NCI-H2029 treated with DMSO at 0.1 percent for 48 hours (cell line): ENCODE measurements around the gene CNEP1R1.
A peak's percentile ranks its signal among the peaks of the same experiment; 100 is the strongest.

Experiments
- DNase-seq: peaks from one replicate; lab custom pipeline; 2025; lab: John Stamatoyannopoulos, UW

CNEP1R1 gene

GRCh38 chr16:50017553-50017952 lies 7.5 kb upstream of the CNEP1R1 start:
- no peak for DNase-seq

- no peak for DNase-seq
Measured at GRCh38 chr16:50021544-50021943, 3.5 kb upstream of the CNEP1R1 start.

- DNase-seq = no peak
Measured at GRCh38 chr16:50023641-50024040, 1.4 kb upstream of the CNEP1R1 start.

GRCh38 chr16:50024207-50024606 lies 818 bp upstream of the CNEP1R1 start:
- DNase-seq = no peak

GRCh38 chr16:50025537-50025931 lies 509 bp downstream of the CNEP1R1 start:
- no peak for DNase-seq

- DNase-seq = no peak
Measured at GRCh38 chr16:50027829-50028228, 2.8 kb downstream of the CNEP1R1 start.

- DNase-seq = no peak
Measured at GRCh38 chr16:50035468-50035992, 10.5 kb downstream of the CNEP1R1 start.

- peak; percentile 21 for DNase-seq
Measured at GRCh38 chr16:50036426-50036825, 11.4 kb downstream of the CNEP1R1 start.

GRCh38 chr16:50037662-50038220 lies 12.7 kb downstream of the CNEP1R1 start:
- no peak for DNase-seq

- DNase-seq = no peak
Measured at GRCh38 chr16:50038286-50038685, 13.3 kb downstream of the CNEP1R1 start.

- no peak for DNase-seq
Measured at GRCh38 chr16:50038756-50039529, 13.9 kb downstream of the CNEP1R1 start.

GRCh38 chr16:50040018-50040417 lies 15.0 kb downstream of the CNEP1R1 start:
- DNase-seq = no peak

GRCh38 chr16:50040710-50041109 lies 15.7 kb downstream of the CNEP1R1 start:
- DNase-seq = no peak

- DNase-seq = no peak
Measured at GRCh38 chr16:50043358-50043757, 18.3 kb downstream of the CNEP1R1 start.

- DNase-seq = no peak
Measured at GRCh38 chr16:50045412-50045811, 20.4 kb downstream of the CNEP1R1 start.

- DNase-seq = no peak
Measured at GRCh38 chr16:50046853-50047252, 21.8 kb downstream of the CNEP1R1 start.

- DNase-seq = no peak
Measured at GRCh38 chr16:50047864-50048263, 22.8 kb downstream of the CNEP1R1 start.

GRCh38 chr16:50050802-50051201 lies 25.8 kb downstream of the CNEP1R1 start:
- no peak for DNase-seq

GRCh38 chr16:50056226-50056625 lies 31.2 kb downstream of the CNEP1R1 start:
- no peak for DNase-seq

GRCh38 chr16:50058091-50058771 lies 33.2 kb downstream of the CNEP1R1 start:
- DNase-seq = no peak

- no peak for DNase-seq
Measured at GRCh38 chr16:50059111-50059510, 34.1 kb downstream of the CNEP1R1 start.

GRCh38 chr16:50059669-50060068 lies 34.6 kb downstream of the CNEP1R1 start:
- no peak for DNase-seq

- DNase-seq = no peak
Measured at GRCh38 chr16:50061326-50061725, 36.3 kb downstream of the CNEP1R1 start.
